ENCODE data around the gene LYRM7.
"Not testable (repeated sequence)": the region's sequence is repeated elsewhere in the genome, so short reads cannot be mapped to it uniquely, and the experiment has no call there.

LYRM7 gene

DNA sequence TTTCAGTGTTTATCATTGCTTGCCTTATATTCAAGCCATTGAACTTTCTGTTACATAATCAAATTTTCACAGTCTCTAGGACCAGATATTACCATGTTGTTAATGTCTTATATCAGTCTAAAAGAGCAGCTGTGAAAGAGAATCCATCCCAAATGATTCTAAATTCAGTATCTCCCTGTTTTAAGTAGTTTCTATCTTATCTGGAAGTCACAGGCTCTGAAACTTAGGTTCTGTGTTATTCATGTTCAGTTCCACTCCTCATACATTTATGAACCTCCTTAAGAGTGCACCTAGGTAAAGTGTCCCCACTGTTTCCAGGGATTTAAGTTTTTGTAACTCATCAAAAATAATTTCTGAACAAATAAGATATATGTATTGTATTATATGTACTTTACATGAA is 9.7 kb downstream of the LYRM7 start:
- DNase-seq (ENCODE audit: low spot score) = no peak

DNA sequence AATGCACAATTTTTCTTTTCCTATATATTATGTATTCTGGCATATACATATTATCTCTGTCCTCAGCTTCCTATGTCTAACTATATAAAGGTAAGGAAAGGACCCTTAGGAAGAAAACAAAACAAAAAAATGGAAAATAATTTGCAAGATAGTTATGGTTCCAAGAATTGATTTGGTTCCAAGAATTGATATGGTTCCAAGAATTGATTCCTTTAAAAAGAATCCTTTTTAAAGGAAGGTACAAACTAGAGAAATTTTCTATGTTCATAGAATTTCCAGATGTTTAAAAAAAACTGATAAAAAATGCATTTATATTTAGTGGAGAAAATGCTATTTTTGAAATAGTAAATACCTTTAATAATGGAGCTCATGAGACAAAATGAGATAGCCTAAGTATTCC is 12.1 kb downstream of the LYRM7 start:
- DNase-seq (ENCODE audit: low spot score) = no peak

GRCh38 chr5:131185523-131186104 is 14.9 kb downstream of the LYRM7 start:
- no peak for DNase-seq (ENCODE audit: low spot score)

DNA sequence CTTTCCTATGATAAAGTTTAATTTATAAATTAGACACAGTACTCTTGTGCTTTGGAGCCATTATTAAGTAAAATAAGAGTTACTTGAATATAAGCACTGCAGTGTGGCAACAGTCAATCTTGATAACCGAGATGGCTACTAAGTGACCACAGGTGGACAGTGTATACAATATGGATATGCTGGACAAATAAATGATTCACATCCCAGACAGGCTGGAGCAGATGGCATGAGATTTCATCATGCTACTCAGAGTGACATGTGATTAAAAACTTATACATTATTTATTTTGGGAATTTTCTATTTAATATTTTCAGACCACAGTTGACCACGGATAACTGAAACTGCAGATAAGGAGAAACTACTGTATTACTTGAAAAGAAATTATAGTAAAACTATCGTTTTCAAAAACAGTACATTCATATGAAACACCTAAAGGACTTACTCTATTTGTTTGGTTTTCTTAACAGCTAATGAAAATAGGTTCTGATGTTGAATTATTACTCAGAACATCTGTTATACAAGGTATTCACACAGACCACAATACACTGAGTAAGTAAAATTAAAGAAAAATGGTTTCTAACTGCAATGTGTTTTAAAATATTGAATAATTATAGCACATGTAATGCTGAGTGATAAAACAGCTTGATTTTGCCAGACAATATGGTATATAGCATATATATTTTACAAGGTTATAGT is 16.0 kb downstream of the LYRM7 start:
- DNase-seq (ENCODE audit: low spot score) = no peak

- DNase-seq (ENCODE audit: low spot score) = peak; percentile 68
Measured at GRCh38 chr5:131193106-131193505, 22.4 kb downstream of the LYRM7 start.

GRCh38 chr5:131193897-131194296 is 23.2 kb downstream of the LYRM7 start:
- not testable (repeated sequence) for DNase-seq (ENCODE audit: low spot score)

GRCh38 chr5:131194725-131195124 is 24.0 kb downstream of the LYRM7 start:
- DNase-seq (ENCODE audit: low spot score) = no peak

- no peak for DNase-seq (ENCODE audit: low spot score)
Measured at GRCh38 chr5:131195696-131196095, 25.0 kb downstream of the LYRM7 start.

- no peak for DNase-seq (ENCODE audit: low spot score)
Measured at GRCh38 chr5:131196331-131196730, 25.6 kb downstream of the LYRM7 start.

- DNase-seq (ENCODE audit: low spot score) = no peak
Measured at GRCh38 chr5:131198625-131199024, 27.9 kb downstream of the LYRM7 start.

GRCh38 chr5:131200560-131200959 is 29.8 kb downstream of the LYRM7 start:
- DNase-seq (ENCODE audit: low spot score) = no peak

DNA sequence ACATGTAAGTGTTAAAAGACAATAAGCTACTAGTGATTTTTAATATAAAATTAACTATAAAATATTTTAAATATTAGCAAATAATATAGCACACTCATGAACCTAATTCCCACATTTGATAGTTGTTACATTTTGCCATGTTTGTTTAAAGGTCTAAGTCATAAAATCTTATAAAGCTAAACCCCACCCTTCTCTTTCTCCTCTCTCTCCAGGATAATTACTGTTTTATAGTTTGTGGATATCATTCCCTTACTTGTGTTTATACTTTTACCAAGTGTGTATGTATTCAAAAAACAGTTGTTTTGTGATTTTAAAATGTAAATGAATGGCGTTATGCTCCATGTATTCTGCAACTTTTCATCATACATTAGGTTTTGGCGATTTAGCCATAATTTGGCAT is 34.2 kb downstream of the LYRM7 start:
- DNase-seq (ENCODE audit: low spot score) = no peak

DNA sequence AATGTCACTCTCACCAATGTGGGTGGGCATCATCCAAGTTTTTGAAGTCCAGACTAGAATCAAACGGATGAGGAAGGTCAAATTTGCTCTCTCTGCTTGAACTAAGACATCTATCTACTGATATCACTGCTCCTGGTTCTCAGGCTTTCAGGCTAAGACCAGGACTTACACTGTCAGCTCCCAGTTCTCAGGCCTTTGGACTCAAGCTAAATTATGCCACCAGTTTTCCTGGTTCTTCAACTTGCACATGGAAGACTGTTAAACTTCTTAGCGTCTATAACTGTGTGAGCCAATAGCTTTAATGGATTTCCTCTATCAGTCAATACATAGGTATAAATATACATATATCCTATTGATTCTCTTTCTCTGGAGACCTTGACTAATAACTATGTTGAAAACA is 35.3 kb downstream of the LYRM7 start:
- DNase-seq (ENCODE audit: low spot score) = no peak

DNA sequence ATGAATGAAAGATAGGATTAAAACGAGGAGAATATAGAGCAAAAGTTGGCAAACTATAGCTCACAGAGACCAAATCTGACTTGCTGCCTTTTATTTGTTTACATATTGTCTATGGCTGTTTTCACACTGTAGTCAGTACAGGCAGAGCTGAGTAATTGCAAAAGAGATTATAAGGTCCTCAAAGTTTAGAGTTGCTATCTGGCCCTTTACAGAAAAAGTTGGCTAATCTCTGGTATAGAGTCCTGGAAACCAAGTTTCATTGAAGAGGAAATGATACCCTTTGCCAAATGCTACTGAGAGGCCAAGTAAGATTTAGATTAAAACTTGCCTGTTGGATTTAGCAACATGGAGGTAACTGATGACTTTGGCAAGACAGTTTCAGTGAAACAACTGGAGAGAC is 36.0 kb downstream of the LYRM7 start:
- no peak for DNase-seq (ENCODE audit: low spot score)

GRCh38 chr5:131209175-131209505 is 38.4 kb downstream of the LYRM7 start:
- no peak for DNase-seq (ENCODE audit: low spot score)

- DNase-seq (ENCODE audit: low spot score) = peak; percentile 49
Measured at GRCh38 chr5:131209506-131210150, 38.9 kb downstream of the LYRM7 start.

- no peak for DNase-seq (ENCODE audit: low spot score)
Measured at GRCh38 chr5:131210151-131210510, 39.4 kb downstream of the LYRM7 start.

- no peak for DNase-seq (ENCODE audit: low spot score)
Measured at GRCh38 chr5:131211669-131212068, 40.9 kb downstream of the LYRM7 start.

- DNase-seq (ENCODE audit: low spot score) = peak; percentile 43
Measured at GRCh38 chr5:131212471-131213021, 41.8 kb downstream of the LYRM7 start.

DNA sequence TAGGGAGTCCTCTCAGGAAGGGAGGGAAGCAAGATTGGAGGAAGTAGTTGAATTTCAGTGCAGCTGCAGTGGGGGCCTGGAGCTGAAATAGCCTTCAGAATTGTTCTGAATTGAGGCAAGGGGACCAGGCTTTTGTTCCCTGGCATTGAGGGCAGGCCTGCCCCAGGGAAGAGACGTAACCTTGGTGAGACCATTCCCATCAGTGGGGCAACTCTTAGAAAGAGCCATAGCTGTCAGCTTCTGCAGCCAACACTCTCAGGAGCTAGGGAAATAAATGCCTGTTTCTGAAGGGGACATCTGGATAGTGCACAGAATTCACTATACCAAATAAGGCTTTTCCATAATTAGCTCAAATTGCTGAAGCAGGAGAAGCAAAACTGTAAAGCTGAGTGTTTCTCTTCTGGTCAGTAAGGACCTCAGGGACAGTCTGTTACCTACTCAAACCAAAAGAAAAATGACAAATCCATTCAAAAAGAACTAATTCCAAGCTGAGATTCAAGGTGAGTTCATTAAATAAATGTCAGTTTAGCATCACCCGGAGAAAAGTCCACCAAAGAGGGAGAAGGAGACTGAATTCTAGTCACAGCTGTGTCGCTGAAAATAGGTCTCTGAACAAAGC is 44.0 kb downstream of the LYRM7 start:
- no peak for DNase-seq (ENCODE audit: low spot score)

GRCh38 chr5:131217791-131218190 is 47.0 kb downstream of the LYRM7 start:
- DNase-seq (ENCODE audit: low spot score) = no peak

DNA sequence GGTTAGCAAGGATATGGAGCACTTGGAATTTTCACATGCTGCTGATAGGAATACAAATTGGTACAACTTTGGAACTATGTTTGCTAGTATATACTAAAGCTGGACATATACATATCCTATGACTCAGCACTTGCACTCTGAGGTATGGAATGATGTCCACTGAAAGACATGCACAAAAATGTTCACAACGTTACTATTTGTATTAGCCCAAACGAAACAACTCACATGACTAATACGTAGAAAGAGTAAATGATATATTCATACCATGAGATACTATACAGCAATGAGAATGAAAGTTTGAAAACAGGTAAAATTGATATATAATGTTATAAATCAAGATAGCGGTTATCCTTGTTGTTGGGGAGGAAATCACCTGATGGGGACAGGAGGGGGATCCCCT is 47.6 kb downstream of the LYRM7 start:
- no peak for DNase-seq (ENCODE audit: low spot score)

DNA sequence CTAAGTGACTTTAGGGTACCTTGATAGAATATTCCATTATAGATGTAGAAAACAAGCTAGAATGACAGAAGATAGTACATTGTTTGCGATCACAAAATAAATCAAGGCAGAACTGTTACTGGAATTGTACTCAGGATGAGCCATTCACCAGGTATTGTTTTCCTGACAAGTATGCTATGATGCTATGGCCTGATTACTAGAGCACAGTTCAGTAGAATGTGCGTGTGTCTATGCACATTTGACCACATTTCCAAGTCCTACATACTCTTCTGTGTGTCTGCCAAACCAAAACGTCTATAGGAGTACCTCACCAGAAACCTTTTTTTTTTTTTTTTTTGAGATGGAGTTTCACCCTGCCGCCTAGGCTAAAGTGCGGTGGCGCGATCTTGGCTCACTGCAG is 49.8 kb downstream of the LYRM7 start:
- DNase-seq (ENCODE audit: low spot score) = no peak
